ENCODE results near the gene ULK4.

The ULK4 gene

DNA sequence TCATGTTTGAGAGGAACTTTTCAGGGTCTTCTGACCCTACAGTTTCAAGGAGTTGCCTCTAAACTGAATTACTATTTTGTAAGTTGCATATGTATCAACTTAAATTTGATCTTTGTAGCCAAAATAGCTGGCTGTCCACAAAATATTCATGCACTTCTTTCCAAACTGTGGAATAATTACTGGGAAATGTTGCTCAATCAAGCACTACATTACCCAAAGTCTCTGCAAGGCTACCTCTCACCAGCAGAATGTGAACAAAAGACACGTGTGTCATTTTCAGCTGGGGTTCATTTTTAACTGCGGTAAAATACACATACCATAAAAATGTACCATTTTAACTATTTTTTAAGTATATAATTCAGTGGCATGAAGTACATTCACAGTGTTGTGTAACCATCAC lies 442.2 kb downstream of the ULK4 start:
- whole genome bisulfite sequencing (ENCODE audit: insufficient coverage, insufficient read length): no CpG with 5 or more reads among the region's 2 CpGs
- no peak for DNase-seq (ENCODE audit: low read depth, low spot score)
- H3K27me3 ChIP-seq (ENCODE audit: control insufficient read depth, insufficient read depth, low read length): no peaks in the 10 kb centered on the region
- H3K9me3 ChIP-seq (ENCODE audit: control insufficient read depth, insufficient read depth, low read length): no peaks in the 10 kb centered on the region
- H3K27ac ChIP-seq (ENCODE audit: low read length): no peak overlapping the region
- no peak overlapping the region for H3K4me3 ChIP-seq (ENCODE audit: low read length)
- H3K4me1 ChIP-seq (ENCODE audit: control insufficient read depth, insufficient read depth, low read length): no peaks in the 10 kb centered on the region
- H3K36me3 ChIP-seq (ENCODE audit: control insufficient read depth, insufficient read depth, low read length): no peaks in the 10 kb centered on the region

GRCh38 chr3:41518626-41519025 lies 443.3 kb downstream of the ULK4 start:
- no CpG with 5 or more reads among the region's 4 CpGs for WGBS (ENCODE audit: insufficient coverage, insufficient read length)
- no peak overlapping the region for H3K4me3 ChIP-seq (ENCODE audit: low read length)
- no peak overlapping the region for H3K27ac ChIP-seq (ENCODE audit: low read length)
- no peaks in the 10 kb centered on the region for H3K27me3 ChIP-seq (ENCODE audit: control insufficient read depth, insufficient read depth, low read length)
- no peaks in the 10 kb centered on the region for H3K9me3 ChIP-seq (ENCODE audit: control insufficient read depth, insufficient read depth, low read length)
- H3K4me1 ChIP-seq (ENCODE audit: control insufficient read depth, insufficient read depth, low read length): no peaks in the 10 kb centered on the region
- no peaks in the 10 kb centered on the region for H3K36me3 ChIP-seq (ENCODE audit: control insufficient read depth, insufficient read depth, low read length)
- no peak for DNase-seq (ENCODE audit: low read depth, low spot score)

DNA sequence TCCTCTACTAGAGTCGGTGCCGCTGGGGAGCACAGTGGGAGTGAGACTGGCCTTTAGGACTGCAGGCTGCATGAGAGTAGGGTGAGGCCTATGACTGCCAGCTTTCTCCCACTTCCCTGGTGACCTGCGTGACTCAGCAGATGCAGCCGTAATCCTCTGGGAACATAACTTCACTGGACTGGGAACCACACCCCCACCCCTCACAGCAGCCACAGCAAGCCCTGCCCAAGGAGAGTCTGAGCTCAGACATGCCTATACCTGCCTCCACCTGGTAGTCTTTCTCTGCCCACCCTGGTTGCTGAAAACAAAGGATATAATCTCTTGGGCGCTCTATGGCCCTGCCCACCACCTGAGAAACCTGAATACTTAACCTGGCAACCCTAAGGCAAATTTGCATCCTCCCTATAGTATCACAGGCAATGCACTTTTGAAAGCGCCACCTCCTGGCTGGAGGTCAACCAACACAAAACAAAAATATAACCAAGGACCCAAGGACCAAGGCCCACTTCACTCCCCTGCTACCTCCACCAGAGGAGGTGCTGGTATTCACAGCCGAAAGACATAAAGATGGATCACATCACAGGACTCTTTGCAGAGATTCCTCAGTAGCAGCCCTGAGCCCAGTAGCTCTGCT lies 453.7 kb downstream of the ULK4 start:
- Histone ChIP-seq H3K27ac (ENCODE audit: low read length) (no peak overlapping the region), H3K4me3 (ENCODE audit: low read length) (no peak overlapping the region), H3K4me1 (ENCODE audit: control insufficient read depth, insufficient read depth, low read length) (0 out of 2 replicates have a peak, but pooled peaks cover 3% of the 10 kb centered on the region), H3K36me3 (ENCODE audit: control insufficient read depth, insufficient read depth, low read length) (no peaks in the 10 kb centered on the region), H3K27me3 (ENCODE audit: control insufficient read depth, insufficient read depth, low read length) (no peaks in the 10 kb centered on the region), H3K9me3 (ENCODE audit: control insufficient read depth, insufficient read depth, low read length) (no peaks in the 10 kb centered on the region)
- no peak for DNase-seq (ENCODE audit: low read depth, low spot score)
- no CpG with 5 or more reads among the region's 7 CpGs for WGBS (ENCODE audit: insufficient coverage, insufficient read length)

GRCh38 chr3:41507336-41508062 lies 454.4 kb downstream of the ULK4 start:
- no peaks in the 10 kb centered on the region for H3K9me3 ChIP-seq (ENCODE audit: control insufficient read depth, insufficient read depth, low read length)
- no peaks in the 10 kb centered on the region for H3K36me3 ChIP-seq (ENCODE audit: control insufficient read depth, insufficient read depth, low read length)
- 0 out of 2 replicates have a peak, but pooled peaks cover 3% of the 10 kb centered on the region for H3K4me1 ChIP-seq (ENCODE audit: control insufficient read depth, insufficient read depth, low read length)
- no peaks in the 10 kb centered on the region for H3K27me3 ChIP-seq (ENCODE audit: control insufficient read depth, insufficient read depth, low read length)
- no peak for DNase-seq (ENCODE audit: low read depth, low spot score)
- no peak overlapping the region for H3K27ac ChIP-seq (ENCODE audit: low read length)
- H3K4me3 ChIP-seq (ENCODE audit: low read length): no peak overlapping the region
- WGBS (ENCODE audit: insufficient coverage, insufficient read length): no CpG with 5 or more reads among the region's 2 CpGs

DNA sequence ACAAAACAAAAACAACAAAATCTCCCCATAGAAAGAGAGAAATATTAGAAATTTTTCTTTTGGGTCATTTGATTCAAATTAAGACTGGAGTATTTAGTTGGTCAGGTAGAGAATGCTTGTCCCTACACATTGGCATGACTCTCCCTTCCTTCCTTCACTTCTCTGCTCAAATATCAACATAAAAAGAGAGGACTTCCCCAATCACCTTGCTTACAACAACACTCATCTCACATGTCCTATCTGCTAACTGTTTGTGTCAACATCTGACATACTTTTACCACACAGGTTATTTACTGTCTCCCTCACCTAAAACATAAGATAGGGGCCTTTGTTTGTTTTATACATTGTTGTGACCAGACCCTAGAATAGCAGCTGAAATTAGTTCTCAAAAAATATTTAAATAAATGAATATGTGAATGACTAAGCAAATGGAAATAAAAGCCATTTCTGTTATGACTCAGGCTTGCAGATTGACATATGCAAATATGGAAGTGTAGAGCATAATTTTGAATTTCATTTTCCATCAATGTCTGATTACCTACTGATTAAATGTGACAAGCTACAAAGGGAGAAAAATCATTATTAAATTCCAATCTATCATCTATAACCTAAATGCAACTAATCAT lies 457.8 kb downstream of the ULK4 start:
- Histone ChIP-seq H3K36me3 (ENCODE audit: control insufficient read depth, insufficient read depth, low read length) (no peaks in the 10 kb centered on the region), H3K9me3 (ENCODE audit: control insufficient read depth, insufficient read depth, low read length) (no peaks in the 10 kb centered on the region), H3K4me1 (ENCODE audit: control insufficient read depth, insufficient read depth, low read length) (0 out of 2 replicates have a peak, but pooled peaks cover 3% of the 10 kb centered on the region), H3K4me3 (ENCODE audit: low read length) (no peak overlapping the region), H3K27ac (ENCODE audit: low read length) (no peak overlapping the region), H3K27me3 (ENCODE audit: control insufficient read depth, insufficient read depth, low read length) (no peaks in the 10 kb centered on the region)
- DNase-seq (ENCODE audit: low read depth, low spot score): no peak

DNA sequence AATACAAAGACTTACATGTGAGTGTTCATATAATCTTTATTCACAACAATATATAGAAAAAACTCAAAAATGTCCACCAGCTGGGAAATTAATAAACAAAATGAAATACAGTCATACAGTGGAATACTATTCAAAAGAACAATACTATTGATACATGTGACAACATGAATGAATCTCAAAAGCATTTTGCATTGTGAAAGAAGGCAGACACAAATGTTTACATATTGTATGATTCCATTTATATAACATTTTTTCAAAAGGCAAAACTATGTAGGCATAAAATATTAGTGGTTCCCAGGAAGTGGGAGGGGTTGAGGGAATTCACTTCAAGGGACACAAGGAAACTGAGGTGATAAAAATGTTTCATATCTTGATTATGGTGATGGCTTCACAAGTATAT lies 459.4 kb downstream of the ULK4 start:
- no peak overlapping the region for H3K27ac ChIP-seq (ENCODE audit: low read length)
- no peak for DNase-seq (ENCODE audit: low read depth, low spot score)
- H3K4me3 ChIP-seq (ENCODE audit: low read length): no peak overlapping the region
- no peaks in the 10 kb centered on the region for H3K9me3 ChIP-seq (ENCODE audit: control insufficient read depth, insufficient read depth, low read length)
- no peaks in the 10 kb centered on the region for H3K36me3 ChIP-seq (ENCODE audit: control insufficient read depth, insufficient read depth, low read length)
- H3K4me1 ChIP-seq (ENCODE audit: control insufficient read depth, insufficient read depth, low read length): no peaks in the 10 kb centered on the region
- no peaks in the 10 kb centered on the region for H3K27me3 ChIP-seq (ENCODE audit: control insufficient read depth, insufficient read depth, low read length)

DNA sequence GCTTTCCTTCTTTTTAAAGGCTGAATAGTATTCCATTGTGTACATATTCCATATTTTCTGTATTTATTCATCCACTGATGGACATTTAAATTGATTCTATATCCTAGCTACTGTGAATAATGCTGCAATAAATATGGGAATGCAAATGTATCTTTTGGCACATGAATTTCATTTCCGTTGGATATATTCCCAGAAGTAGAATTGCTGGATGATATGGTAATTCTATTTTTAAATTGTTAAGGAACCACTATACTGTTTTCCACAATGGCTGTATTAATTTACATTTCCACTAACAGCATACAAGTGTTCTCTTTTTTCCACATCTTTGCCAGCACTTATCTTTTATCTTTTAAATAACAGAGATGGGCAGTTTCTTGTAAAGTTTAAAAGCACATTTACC lies 459.9 kb downstream of the ULK4 start:
- no peaks in the 10 kb centered on the region for H3K4me1 ChIP-seq (ENCODE audit: control insufficient read depth, insufficient read depth, low read length)
- no peak overlapping the region for H3K27ac ChIP-seq (ENCODE audit: low read length)
- no CpG with 5 or more reads among the region's 1 CpG for WGBS (ENCODE audit: insufficient coverage, insufficient read length)

DNA sequence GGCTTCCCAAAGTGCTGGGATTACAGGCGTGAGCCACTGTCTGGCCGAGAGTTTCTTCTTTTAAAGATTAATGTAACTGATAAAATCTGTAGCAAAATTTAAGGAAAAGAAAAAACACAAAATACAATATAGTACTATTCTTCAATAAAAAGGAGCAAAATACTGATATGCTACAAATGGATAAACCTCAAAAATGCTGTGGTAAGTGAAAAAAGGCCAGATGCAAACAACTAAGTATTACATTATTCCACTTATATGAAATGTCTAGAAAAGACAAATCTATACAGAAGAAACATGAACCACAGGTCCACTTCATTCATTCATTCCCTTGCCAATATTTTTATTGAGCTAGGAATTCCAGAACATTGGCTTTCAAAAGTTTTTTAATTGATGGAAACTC lies 463.1 kb downstream of the ULK4 start:
- Histone ChIP-seq H3K27ac (ENCODE audit: low read length) (no peak overlapping the region), H3K27me3 (ENCODE audit: control insufficient read depth, insufficient read depth, low read length) (no peaks in the 10 kb centered on the region), H3K36me3 (ENCODE audit: control insufficient read depth, insufficient read depth, low read length) (no peaks in the 10 kb centered on the region), H3K4me3 (ENCODE audit: low read length) (no peak overlapping the region), H3K4me1 (ENCODE audit: control insufficient read depth, insufficient read depth, low read length) (no peaks in the 10 kb centered on the region), H3K9me3 (ENCODE audit: control insufficient read depth, insufficient read depth, low read length) (no peaks in the 10 kb centered on the region)
- DNase-seq (ENCODE audit: low read depth, low spot score): no peak
- WGBS (ENCODE audit: insufficient coverage, insufficient read length): no CpG with 5 or more reads among the region's 2 CpGs

More for the DNA sequence above, 459.9 kb downstream of the ULK4 start:
- no peak for DNase-seq (ENCODE audit: low read depth, low spot score)
- no peaks in the 10 kb centered on the region for H3K27me3 ChIP-seq (ENCODE audit: control insufficient read depth, insufficient read depth, low read length)
- no peaks in the 10 kb centered on the region for H3K9me3 ChIP-seq (ENCODE audit: control insufficient read depth, insufficient read depth, low read length)
- H3K36me3 ChIP-seq (ENCODE audit: control insufficient read depth, insufficient read depth, low read length): no peaks in the 10 kb centered on the region
- H3K4me3 ChIP-seq (ENCODE audit: low read length): no peak overlapping the region

DNA sequence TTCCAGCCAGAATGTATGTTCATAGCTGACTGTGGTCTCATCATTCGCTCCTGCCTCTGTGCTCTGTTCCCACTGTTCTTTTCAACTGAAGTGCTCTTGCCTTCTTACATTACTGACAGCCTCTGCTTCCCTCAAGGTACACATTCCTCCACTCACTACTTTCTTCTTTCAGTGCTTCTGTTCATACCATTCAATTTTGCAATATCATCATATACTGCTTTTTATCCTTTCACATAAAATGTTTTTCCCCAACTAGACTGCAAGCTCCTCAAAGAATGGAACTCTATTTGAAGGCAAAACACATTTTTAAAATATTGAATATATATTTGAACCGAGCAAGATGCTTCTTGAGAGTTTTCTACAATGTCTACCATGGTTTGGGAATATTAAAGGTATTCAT lies 471.5 kb downstream of the ULK4 start:
- no peak overlapping the region for H3K27ac ChIP-seq (ENCODE audit: low read length)
- H3K4me1 ChIP-seq (ENCODE audit: control insufficient read depth, insufficient read depth, low read length): no peaks in the 10 kb centered on the region
- no peaks in the 10 kb centered on the region for H3K27me3 ChIP-seq (ENCODE audit: control insufficient read depth, insufficient read depth, low read length)
- H3K36me3 ChIP-seq (ENCODE audit: control insufficient read depth, insufficient read depth, low read length): no peaks in the 10 kb centered on the region
- no peak overlapping the region for H3K4me3 ChIP-seq (ENCODE audit: low read length)
- DNase-seq (ENCODE audit: low read depth, low spot score): no peak
- H3K9me3 ChIP-seq (ENCODE audit: control insufficient read depth, insufficient read depth, low read length): no peaks in the 10 kb centered on the region
- WGBS (ENCODE audit: insufficient coverage, insufficient read length): no CpG with 5 or more reads among the region's 2 CpGs

DNA sequence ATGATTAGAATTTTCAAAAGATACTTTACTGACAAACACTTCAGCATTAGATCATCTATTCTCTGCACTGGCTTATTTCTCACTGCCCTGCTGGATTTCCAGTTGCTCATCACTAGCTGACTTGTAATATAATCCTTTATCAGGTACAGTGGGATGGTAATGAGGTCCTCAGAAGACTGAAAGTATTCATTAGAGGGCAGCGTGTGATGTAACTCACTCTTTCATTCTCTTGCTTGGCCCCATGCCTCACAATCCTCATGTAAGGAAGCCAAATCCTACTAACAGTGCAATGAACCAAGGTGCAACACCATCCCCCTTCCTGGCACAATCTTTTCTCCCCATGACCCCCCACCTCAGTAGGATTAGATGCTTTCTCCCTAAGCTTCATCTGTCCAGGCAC lies 472.7 kb downstream of the ULK4 start:
- no peak overlapping the region for H3K4me3 ChIP-seq (ENCODE audit: low read length)
- no peak overlapping the region for H3K27ac ChIP-seq (ENCODE audit: low read length)
- no CpG with 5 or more reads among the region's 1 CpG for WGBS (ENCODE audit: insufficient coverage, insufficient read length)
- no peaks in the 10 kb centered on the region for H3K4me1 ChIP-seq (ENCODE audit: control insufficient read depth, insufficient read depth, low read length)
- no peaks in the 10 kb centered on the region for H3K27me3 ChIP-seq (ENCODE audit: control insufficient read depth, insufficient read depth, low read length)
- H3K9me3 ChIP-seq (ENCODE audit: control insufficient read depth, insufficient read depth, low read length): no peaks in the 10 kb centered on the region
- no peaks in the 10 kb centered on the region for H3K36me3 ChIP-seq (ENCODE audit: control insufficient read depth, insufficient read depth, low read length)
- no peak for DNase-seq (ENCODE audit: low read depth, low spot score)

- Histone ChIP-seq H3K36me3 (ENCODE audit: control insufficient read depth, insufficient read depth, low read length) (no peaks in the 10 kb centered on the region), H3K9me3 (ENCODE audit: control insufficient read depth, insufficient read depth, low read length) (no peaks in the 10 kb centered on the region; the same call in 1 of the 2 replicates), H3K4me1 (ENCODE audit: control insufficient read depth, insufficient read depth, low read length) (no peaks in the 10 kb centered on the region), H3K27me3 (ENCODE audit: control insufficient read depth, insufficient read depth, low read length) (no peaks in the 10 kb centered on the region), H3K4me3 (ENCODE audit: low read length) (no peak overlapping the region), H3K27ac (ENCODE audit: low read length) (no peak overlapping the region)
- no peak for DNase-seq (ENCODE audit: low read depth, low spot score)
These were observed 473.4 kb downstream of the ULK4 start for GRCh38 chr3:41488501-41488900.
